DMS79 (cell line): ENCODE measurements around the gene ERICH2.

Experiments
- DNase-seq: peaks from one replicate; lab custom pipeline; 2025; lab: John Stamatoyannopoulos, UW

The ERICH2 gene

DNA sequence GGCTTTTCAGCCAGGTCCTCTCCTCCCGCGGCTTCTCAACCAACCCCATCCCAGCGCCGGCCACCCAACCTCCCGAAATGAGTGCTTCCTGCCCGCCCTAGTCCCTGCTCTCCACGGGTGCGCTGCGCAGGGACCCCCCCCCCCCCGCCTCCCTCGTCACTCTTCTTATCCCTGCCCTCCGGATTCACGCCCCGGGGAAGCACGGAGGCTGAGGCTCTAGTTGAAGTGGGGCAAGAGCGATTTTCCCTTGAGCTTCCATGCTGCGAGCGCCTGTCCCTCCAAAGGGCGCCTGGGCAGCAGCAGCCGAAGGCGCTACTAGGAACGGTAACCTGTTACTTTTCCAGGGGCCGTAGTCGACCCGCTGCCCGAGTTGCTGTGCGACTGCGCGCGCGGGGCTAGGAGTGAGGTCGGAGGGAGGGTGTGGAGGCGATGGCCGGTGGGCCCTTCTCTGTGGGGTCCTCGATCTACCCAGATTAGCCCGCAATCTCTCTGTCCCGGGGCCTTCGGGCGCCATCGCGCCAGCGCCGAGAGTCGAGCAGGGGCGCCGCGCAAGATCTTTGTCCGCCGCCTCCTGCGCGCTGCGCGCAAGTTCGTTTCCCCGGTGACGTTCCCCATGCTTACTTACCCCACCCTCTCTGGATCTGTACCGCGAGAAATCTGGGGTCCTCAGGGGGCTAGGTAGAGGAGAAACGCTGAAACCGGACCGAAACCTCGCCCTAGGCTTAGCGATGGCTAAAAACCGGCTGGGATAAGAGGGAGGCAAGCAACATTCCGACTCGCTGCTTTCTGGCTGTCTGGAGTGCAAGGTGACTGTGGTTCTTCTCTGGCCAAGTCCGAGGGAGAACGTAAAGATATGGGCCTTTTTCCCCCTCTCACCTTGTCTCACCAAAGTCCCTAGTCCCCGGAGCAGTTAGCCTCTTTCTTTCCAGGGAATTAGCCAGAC, 47.2 kb downstream of the ERICH2 start:
- DNase-seq = peak; percentile 16

GRCh38 chr2:170818036-170818751, 48.0 kb downstream of the ERICH2 start:
- DNase-seq = peak; percentile 39

DNA sequence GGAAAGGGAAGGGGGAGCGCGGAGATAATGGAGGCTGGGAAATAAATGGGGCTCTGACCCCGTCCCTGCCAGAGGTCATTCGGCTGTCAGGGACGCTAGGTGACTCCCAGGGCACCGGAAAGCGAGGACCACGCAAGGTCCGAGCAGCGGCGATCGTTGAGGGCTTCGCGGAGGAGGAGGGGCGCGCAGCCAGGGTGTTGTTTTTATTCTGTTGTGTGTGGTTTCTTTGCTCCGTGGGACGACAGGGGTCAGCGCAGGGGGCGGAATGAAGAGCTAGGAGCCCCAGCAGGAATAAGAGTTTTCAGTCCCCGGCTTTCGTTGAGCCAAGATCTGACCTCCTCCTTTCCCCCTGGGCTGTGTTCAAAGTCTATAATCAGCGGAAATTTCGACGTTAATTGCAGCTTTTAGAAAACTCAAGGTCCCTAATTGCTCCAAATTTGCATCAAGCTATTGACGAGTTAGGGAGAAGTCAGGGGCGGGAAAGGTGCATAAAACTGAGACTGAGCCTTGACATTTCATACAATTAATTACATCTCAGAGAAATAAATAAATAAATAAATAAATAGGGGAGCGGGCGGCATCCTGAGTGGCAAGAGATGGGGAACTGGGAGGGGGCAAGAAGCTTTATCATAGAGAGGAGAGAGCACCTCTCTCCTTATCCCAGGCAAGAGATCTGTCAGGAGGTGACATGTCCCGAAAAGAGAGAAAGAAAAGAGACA, 48.7 kb downstream of the ERICH2 start:
- DNase-seq = no peak

GRCh38 chr2:170819680-170820664, 49.8 kb downstream of the ERICH2 start:
- DNase-seq = no peak

- DNase-seq = no peak
Measured at GRCh38 chr2:170820757-170821530, 50.8 kb downstream of the ERICH2 start.

GRCh38 chr2:170821531-170822289, 51.5 kb downstream of the ERICH2 start:
- DNase-seq = no peak

DNA sequence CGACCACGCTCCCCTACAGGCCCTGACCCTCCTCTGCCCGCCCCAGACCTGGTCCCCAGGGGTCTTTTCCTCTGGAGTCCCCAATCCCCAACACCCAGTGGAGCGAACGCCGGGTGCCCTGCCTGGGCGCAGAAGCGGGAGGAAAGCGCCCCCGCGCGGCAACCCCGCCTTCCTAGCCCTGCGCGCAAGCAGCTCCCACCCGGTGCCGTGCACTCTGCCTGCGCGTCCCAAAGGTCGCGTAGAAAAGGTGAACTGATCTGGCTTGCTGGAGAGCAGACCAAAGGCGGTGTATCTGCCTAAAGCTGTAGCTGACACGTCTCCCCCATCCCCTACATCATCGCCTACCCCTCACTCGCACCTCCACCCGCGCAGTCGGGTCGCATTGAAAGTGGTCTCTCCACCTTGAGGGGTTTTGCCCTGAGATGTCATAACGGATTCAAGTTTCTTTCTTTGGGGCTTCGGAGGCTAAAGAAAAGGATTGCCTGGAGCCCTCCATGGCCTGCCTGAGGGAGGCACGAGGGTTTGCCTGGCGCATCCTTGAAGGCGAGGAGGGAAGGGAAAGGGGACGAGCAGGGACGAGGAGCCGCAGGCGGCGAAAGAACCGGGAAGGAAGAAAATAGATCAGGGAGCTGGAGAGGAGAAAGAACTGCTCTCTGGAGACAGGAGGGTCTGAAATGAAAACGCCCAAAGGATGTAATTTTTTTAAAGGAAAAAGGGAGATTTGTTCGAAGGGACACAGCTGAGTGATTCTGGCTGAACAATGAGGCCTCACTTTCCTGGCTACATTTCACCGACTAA, 52.3 kb downstream of the ERICH2 start:
- no peak for DNase-seq

DNA sequence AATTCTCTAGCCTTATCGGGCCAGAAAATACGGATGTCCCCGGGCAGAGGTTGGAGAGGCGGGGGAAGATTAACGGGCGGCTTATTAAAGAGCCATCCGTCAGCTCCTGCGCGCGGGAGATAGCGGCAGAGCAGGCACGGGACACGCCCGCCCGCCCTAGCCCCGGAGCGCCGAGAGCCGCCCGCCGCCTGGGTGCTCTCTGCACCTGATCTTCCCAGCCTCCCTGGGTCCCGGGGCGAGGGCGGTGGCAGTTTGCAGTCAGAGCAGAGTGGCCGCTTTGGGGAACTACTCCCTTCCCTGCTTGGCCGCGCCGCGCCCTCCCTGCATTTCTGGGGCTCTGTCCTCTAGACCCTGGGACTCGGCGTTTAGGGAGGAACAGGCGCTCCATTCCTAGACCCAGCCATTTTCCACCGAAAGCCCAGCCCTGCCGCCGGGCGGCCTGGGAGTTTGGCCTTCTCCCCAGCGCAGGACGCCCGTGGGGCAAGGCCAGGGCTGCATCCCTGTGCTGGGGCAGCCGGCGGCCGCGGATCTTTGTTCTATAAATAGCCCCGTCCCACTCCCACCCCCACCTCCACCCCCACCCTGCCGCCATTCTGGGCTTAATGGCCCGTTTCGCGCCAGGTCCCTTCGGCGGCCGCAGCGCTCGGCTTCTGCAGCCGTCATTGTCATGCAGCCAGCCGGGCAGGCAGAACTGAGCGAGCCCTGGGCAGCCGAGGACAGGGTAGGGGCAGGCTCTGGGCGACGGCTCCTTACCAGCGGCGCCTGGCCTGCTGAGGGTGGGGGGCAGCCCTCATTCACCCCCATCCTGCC, 53.1 kb downstream of the ERICH2 start:
- no peak for DNase-seq

GRCh38 chr2:170823898-170824215, 53.7 kb downstream of the ERICH2 start:
- DNase-seq = no peak

- no peak for DNase-seq
Measured at GRCh38 chr2:170824526-170825015, 54.4 kb downstream of the ERICH2 start.

- DNase-seq = no peak
Measured at GRCh38 chr2:170827841-170828532, 57.8 kb downstream of the ERICH2 start.

GRCh38 chr2:170828533-170828916, 58.3 kb downstream of the ERICH2 start:
- no peak for DNase-seq

DNA sequence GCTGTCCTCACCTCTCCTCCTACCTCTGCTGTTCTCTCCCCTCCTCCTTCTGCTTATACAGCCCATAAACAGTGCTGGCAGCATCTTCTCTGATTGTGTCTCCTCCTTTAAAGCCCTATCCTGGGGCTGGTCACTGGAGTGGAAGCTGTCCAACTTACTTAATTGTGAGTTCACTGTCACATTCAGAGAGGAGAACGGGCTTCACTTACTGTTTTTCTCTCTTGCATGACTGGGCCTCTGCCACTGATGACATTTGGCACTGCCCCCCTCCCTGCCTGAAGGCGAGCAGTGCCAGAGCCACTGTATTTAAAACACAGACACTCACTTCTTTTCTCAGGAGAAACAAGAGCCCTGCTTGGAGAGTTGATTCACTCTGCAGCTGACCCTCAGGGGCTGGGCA, 58.9 kb downstream of the ERICH2 start:
- no peak for DNase-seq

DNA sequence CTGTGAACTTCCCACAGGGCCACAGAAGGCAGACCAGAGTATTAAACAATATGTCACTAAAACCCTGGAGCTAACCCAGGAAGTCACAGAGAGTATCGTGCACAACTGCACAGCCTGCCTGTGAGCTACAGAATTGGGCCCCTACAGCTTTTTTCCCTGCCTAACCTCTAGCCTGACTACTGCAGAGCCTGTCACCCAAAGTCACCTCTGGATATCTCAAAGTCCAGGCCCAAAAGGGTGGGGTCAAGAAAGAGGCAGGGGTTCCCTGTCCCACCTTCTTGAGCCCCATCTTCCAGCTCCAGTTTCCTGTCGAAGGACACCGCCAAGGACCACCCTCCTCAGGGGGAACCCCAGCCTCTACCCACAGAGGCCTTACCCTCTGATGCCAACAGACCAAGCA, 60.0 kb downstream of the ERICH2 start:
- DNase-seq = no peak

DNA sequence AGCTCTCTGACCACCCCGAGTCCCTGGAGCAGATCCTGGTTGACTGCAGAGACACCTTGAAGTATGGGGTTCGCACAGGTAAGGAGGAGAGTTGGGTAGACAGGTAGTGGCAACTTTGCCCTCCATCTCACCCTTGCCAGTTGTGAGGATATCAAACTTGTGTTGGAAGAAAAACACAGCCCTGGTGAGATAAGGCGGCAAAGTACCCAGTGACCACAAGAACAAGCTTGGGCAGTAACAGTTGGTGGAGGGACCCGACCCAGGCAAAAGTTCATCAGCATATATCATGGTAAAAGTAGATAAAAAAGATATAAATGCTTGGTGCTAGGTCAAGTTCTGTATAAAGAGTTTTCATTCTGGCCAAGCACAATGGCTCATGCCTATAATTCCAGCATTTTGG, 60.9 kb downstream of the ERICH2 start:
- no peak for DNase-seq

DNA sequence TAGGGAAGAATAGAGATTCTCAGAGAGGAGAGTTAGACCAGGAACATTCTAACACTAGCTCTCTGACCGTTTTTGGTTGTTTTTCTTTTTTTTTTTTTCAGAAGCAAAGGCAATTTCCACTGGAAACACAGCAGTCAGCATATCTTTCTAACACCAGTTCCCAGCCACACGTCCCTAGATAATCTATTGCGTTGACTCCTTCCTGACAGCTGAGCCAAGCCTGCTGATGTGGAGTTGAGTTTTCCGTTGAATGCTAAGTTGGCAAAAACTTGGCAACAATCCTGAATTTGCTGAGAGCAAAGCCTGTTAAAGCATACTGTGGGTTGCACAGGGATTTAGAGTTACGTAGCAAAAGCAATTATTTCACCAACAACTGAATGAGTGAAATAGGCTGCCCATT, 65.8 kb downstream of the ERICH2 start:
- no peak for DNase-seq

DNA sequence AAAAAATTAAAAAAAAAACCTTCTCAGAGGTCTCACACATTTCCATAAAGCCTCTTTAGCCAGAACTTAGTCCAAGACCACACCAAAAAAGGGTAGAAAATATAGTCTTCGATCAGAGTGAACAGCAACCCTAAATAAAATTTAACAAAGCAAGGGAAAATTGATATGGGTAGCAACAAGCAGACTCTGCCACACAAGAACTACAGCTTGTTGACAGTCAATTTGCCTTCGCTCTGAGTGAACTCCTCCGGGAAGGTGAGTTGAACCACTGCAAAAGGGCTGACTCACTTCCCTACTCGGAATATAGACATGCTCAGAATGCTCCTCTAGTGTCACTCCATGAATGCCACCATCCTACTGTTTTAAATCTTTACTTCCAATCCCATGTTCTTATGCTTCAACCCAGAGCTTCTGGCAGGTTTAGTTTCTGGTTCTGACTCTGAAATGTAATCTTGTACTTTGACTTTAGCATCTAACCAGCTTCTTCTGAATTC, 70.6 kb downstream of the ERICH2 start:
- no peak for DNase-seq
